NCI-H2227 treated with DMSO at 0.1 percent for 48 hours (cell line): ENCODE results near the gene PRDM5.

ENCODE experiments used
- DNase-seq: peaks from one replicate; lab custom pipeline; 2025; lab: John Stamatoyannopoulos, UW

PRDM5 gene

DNA sequence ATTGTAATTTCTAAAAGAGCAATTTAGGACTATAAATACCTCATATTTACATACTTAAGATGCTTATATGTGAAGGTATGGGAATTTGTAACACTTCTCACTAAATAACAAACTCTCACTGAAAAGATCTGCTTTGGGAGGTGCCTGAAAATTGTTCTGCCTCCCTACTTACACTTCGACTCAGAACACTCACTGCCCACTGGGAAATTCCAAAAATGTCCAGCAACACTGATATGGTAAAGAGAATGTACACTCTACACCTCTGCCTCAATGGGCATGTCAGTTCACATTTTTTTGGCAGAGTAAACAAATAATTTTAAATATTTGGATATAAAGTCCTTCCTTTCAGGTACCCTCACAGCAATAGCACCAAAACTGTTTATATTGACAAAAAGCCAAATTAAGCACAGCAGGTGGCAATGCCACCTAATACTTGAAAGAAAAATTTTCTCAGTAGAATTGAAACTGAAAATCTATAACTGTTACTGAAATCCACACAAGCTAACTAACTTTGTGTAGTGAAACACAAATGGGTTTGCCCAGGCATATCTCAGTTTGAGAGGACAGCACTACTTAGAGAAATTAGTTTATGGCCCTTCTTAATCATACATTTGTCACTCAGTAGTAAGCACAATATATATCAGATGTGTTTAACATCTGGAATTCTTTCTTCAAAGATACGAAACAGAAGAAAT, 67.1 kb downstream of the PRDM5 start:
- no peak for DNase-seq

DNA sequence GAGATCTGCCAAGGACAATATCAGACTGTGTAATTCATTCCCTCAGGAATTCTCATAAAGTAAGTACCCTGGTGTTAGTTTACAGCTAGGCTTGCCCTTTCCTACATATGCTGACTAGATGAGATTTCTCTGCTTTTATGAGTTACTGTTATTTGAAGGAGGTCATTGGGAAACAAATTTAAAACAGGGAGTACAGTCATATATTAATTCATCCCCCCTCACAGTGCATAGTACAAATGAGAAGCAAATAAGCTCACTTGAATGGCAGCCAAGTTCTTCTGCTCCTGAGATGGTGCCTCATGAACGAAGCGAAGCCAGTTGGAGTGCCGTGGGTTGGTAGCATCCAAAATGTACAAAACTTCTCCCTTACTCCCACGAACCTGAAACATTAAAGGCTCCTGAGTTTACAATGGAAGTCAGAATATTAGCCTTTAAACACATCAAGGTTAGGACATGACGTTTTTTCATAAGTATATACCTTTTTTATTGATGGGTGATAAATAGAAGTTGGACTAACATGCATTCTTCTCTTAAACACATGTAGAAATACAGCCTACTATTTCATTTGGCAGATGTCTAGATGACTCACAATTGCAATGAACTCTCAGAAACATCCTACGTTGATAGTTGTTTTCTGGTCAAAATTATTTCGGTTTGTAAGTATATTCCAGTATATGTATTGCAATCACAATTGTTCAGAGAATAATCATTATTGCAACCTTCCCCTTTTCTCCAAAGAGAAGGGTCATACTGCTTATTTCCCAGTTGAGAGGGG, 69.2 kb downstream of the PRDM5 start:
- no peak for DNase-seq

DNA sequence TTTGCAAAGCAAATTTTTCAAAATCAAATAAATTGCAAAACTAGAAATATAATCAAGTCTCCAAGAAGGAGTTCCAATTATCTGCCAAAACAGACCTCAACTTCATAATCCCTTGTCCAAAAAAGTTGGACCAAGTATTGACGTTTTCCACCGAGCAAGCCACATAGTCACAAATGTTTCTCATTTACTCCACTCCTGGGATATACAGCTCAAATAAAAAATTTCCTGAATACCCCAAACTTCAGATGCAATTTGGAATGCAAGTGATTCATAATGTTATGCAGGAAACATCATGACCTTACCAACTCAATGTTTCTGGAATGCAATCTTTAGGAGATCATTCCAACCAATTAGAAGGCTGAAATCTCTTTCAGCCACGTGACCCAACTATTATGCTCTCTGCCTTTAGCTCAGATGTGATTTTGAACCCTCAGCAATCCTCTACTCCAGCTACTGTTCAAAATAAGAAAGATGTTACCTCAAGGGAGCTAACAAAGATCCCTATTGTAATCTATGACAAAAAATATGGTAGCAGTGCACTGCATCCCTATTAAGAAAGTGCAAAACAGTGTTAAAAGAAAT, 72.4 kb downstream of the PRDM5 start:
- no peak for DNase-seq

- DNase-seq: no peak
These were observed 75.4 kb downstream of the PRDM5 start for GRCh38 chr4:120847019-120847582.

DNA sequence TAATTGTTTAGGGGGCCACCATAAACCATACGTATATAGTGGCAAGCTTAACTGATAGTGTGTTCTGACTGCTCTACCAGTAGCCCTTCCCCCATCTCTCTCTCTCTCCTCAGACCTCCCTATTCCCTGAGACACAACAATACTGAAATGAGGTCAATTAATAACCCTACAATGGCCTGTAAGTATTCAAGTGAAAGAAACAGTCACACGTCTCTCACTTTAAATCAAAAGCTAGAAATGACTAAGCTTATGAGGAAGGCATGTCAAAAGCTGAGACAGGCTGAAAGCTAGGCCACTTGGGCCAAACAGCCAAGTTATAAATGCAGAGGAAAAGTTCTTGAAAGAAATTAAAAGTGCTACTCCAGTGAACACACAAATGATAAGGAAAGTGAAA, 78.0 kb downstream of the PRDM5 start:
- no peak for DNase-seq

- DNase-seq: no peak
These were observed 78.5 kb downstream of the PRDM5 start for GRCh38 chr4:120843849-120844527.

- DNase-seq: no peak
These were observed 80.5 kb downstream of the PRDM5 start for GRCh38 chr4:120842031-120842430.

- no peak for DNase-seq
These were observed 80.9 kb downstream of the PRDM5 start for GRCh38 chr4:120841580-120841979.

GRCh38 chr4:120839974-120840751, 82.4 kb downstream of the PRDM5 start:
- no peak for DNase-seq

DNA sequence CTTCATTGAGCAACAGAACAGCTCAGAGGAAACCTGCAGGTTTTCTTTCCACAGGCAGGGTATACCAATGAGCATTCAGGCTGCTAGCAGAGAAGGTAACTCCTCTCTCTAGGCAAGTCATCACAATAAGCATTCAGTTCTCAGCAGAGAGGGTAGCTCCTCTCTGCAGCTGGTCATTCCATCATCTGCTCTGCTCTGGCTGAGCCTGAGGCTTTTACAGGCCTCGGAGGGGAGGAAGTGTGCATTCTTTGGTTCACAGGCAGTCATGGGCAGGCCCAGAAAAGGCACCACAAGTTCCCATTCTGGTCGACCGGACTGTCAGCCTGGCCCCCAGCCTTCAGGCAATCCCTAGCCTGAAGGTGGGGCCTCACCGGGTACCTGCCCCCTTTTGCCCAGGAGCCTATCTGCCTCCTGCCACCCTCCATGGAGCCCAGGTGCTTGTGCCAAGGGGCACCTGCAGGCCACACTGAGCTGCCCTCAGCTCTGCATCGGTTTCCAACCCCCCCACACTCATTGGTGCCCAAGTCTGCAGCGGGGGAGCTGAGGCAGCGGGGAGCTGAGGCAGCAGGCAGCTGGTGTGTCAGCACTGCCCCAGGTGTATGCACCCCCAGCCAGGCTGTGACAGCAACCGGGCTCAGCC, 83.1 kb downstream of the PRDM5 start:
- no peak for DNase-seq

DNA sequence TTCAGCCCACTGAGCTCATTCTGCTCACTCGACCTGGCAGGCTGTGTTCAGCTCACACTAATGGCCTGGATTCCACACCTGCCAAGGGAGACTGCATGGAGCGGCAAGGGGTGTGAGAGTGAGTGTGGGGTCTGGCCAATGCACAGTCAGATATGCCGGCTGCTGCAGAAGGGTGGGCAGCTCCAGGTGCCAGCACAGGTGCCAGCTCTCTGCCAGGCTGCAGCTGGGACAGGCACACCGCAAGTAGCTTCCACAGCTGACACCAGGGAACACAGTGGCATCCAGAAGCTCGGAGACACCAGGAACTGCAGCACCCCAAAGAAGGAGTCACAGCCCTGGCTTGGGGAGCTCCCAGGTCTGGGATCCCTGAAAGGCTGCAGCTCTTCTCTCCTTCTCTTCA, 83.7 kb downstream of the PRDM5 start:
- no peak for DNase-seq

GRCh38 chr4:120837656-120838055, 84.9 kb downstream of the PRDM5 start:
- DNase-seq: no peak

GRCh38 chr4:120835342-120835741, 87.2 kb downstream of the PRDM5 start:
- DNase-seq: no peak

- no peak for DNase-seq
These were observed 92.3 kb downstream of the PRDM5 start for GRCh38 chr4:120830204-120830603.

- DNase-seq: no peak
These were observed 93.3 kb downstream of the PRDM5 start for GRCh38 chr4:120829113-120829831.

DNA sequence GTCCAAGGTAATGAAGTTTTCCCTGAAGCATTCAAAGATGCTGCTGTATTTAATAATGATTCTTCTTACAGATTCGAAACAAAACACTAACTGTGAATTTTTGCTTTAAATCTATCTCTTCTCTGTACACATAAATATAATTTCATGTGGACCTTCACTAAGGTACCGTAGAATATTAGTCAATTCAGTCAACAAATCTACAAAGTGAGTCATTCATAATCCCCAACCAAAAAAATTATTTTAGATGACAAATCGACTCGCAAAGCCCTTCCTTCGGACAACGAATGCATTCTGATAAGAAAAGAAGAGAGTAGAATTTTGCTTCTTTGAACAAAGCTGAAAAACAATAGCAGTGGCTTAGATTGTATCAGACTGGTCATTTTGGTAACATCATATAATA, 95.7 kb downstream of the PRDM5 start:
- DNase-seq: no peak

- DNase-seq: no peak
These were observed 96.1 kb downstream of the PRDM5 start for GRCh38 chr4:120826449-120826848.

DNA sequence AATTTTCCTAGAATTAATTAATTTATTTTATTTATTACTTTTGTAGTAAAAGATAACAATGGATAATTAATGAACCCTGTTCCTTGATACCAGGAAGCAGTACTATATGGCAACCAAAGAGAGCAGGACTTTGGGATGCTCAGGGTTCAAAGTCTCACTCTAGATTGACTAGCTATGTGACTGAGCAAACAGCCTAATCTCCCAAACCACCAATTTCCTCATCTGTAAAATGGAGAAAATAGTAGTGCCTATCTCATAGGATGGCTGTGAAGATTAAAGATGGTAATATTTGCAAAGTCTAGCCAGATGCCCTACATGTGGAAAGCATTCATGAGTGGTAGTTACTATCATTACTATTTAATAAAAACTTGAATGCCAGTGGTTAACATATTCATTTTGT, 97.6 kb downstream of the PRDM5 start:
- DNase-seq: no peak

GRCh38 chr4:120821977-120822376, 100.5 kb downstream of the PRDM5 start:
- no peak for DNase-seq

DNA sequence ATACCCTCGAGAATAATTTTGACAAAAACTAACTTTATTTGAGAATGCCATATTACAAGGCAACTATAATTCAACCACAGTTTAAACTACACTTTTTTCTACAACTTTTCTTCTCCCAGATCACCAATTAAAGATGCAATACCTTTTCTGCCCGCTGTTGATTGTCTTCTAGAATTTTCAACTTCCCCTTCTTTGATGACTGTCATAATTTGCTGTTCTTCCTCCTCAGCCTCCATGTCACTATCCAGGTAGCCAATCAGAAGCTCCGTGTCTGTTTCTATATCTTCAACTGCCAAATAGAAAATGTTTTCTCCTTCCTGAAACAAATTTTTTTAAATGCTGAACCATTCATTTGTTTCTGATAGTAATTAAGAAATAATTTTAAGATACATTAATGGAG, 101.5 kb downstream of the PRDM5 start:
- no peak for DNase-seq
